Natural killer cell (primary cell): Measurements from ENCODE around the gene TTC28. TPM values are rescaled to one million over a fixed set of nuclear protein-coding genes. Genes with fewer than 3 reads are reported as not detected.

Experiments
- ATAC-seq, 3 donors: fragments of 150-1000 bp in 2 of 3; fragments of 200-7000 bp in 1 of 3; cut with Tn5 transposase; 1 replicate in 1 of 3; 2 replicates in 2 of 3; pipeline ENCODE4 v1.10.0; 2021; ENCODE audit warnings: mild to moderate bottlenecking in 2 of 3, moderate library complexity in 2 of 3
- DNase-seq, 2 donors: peaks; one replicate each; pipeline versions ENCODE4 v3.0.0 to v3.0.0-alpha.2; 2013 to 2021; ENCODE audit warnings: mixed read lengths in 1 of 2
- H3K27ac ChIP-seq: one replicate; pipeline ENCODE4 v1.5.1; 2013; ENCODE audit warnings: mild to moderate bottlenecking, low read length
- H3K27me3 ChIP-seq: one replicate; pipeline ENCODE4 v1.6.1; 2013; ENCODE audit warnings: low read length; ENCODE audit not compliant: control insufficient read depth, insufficient read depth
- H3K36me3 ChIP-seq: one replicate; pipeline ENCODE4 v1.6.1; 2013; ENCODE audit warnings: low read length; ENCODE audit not compliant: control insufficient read depth, insufficient read depth
- H3K4me1 ChIP-seq: one replicate; pipeline ENCODE4 v1.6.1; 2013; ENCODE audit warnings: low read length; ENCODE audit not compliant: control insufficient read depth, insufficient read depth
- H3K4me3 ChIP-seq: one replicate; pipeline ENCODE4 v1.5.1; 2013; ENCODE audit warnings: low read length
- H3K9me3 ChIP-seq: one replicate; pipeline ENCODE4 v1.6.1; 2013; ENCODE audit warnings: low read length; ENCODE audit not compliant: control insufficient read depth, insufficient read depth
- H3K27ac Mint-ChIP-seq, 2 donors: one replicate each; pipeline ENCODE4 v1.8.0; 2022; ENCODE audit warnings: mild to moderate bottlenecking in 2 of 2, mixed read lengths in 2 of 2, moderate library complexity in 1 of 2
- H3K27me3 Mint-ChIP-seq, 2 donors: one replicate each; pipeline ENCODE4 v1.8.0; 2022; ENCODE audit warnings: low read depth in 2 of 2, mixed read lengths in 2 of 2
- H3K36me3 Mint-ChIP-seq: one replicate; pipeline ENCODE4 v1.8.0; 2022; ENCODE audit warnings: mixed read lengths
- H3K4me1 Mint-ChIP-seq, 2 donors: one replicate each; pipeline ENCODE4 v1.8.0; 2022; ENCODE audit warnings: mixed read lengths in 2 of 2
- H3K4me3 Mint-ChIP-seq: one replicate; pipeline ENCODE4 v1.8.0; 2022; ENCODE audit warnings: mild to moderate bottlenecking, moderate library complexity, mixed read lengths
- H3K9me3 Mint-ChIP-seq, 2 donors: one replicate each; pipeline ENCODE4 v1.8.0; 2022; ENCODE audit warnings: mixed read lengths in 2 of 2
- WGBS: methylation state at CpG from one replicate; pipeline ENCODE4 v1.1.7; 2013; ENCODE audit warnings: missing lambda C conversion rate; ENCODE audit not compliant: insufficient coverage; 5-methylcytosine and 5-hydroxymethylcytosine counted together
- intact Hi-C: fragments of 100-400 bp; cut with micrococcal nuclease; formaldehyde crosslinking; loops from one replicate; pipeline ENCODE4 v1.14.2; 2022
- total RNA-seq, 4 donors: library from RNA; stranded (reverse); fragments of 120-200 nt in 1 of 4; gene quantifications; one replicate each; pipeline versions ENCODE4 v1.2.3 to v1.2.4, GENCODE V29; 2013 to 2022
- TF ChIP-seq, protein P1 (sequence below): fragments of 200-600 bp; IDR thresholded peaks from one replicate; pipeline ENCODE4 v1.8.0; 2022; ENCODE audit warnings: antibody characterized with exemption

The TTC28 gene
- total RNA-seq, 3 donors from 2014 or later (not counting 1 experiment from before 2014, with no cell fraction given), result 4.1 to 10.0 (median 8.6) TPM

DNA sequence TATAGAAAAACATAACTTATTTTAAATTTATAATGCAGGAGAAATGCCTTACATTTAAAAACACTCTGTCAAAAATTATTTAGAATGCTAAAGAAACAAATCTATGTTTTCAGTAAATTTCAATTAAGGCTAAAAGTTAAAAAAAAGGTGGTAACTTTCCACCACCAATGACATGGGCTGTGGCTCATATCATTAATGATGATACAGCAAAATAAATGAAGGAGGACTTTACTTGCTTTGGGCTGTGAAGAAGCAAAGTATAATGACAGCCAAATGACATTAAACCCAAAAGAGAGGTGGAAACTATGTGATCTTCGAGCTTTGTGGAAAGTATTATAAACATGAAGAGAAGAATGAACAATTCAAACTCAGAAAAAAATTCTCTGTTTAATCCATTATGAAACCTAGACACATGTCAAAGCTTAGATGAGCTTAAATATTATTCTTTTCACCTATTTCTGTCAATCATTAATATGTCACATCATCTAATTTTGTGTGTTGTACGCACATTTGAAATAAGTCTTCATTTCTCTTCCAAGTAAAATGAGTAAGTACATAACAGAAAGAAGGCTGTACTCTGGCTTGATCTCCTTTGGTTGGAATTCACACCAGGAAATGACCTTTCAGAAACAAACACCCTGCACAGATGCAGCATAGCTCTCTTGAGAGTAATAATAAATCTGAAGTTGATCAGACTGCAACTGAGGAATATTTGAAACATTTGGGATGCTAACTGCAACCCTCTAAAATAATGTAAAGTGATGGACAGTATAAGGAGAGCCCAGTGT is 265.8 kb downstream of the TTC28 start:
- H3K9me3 ChIP-seq, result no peaks in the 10 kb centered on the region
- H3K9me3 Mint-ChIP-seq, result no peaks in the 10 kb centered on the region
- no peaks in the 10 kb centered on the region for H3K4me1 Mint-ChIP-seq
- no peak for ATAC-seq
- no peak overlapping the region for H3K4me3 ChIP-seq
- H3K36me3 ChIP-seq, result no peaks in the 10 kb centered on the region
- H3K4me1 ChIP-seq, result no peaks in the 10 kb centered on the region
- intact Hi-C loops, result no loop called here
- TF ChIP-seq, protein P1, sequence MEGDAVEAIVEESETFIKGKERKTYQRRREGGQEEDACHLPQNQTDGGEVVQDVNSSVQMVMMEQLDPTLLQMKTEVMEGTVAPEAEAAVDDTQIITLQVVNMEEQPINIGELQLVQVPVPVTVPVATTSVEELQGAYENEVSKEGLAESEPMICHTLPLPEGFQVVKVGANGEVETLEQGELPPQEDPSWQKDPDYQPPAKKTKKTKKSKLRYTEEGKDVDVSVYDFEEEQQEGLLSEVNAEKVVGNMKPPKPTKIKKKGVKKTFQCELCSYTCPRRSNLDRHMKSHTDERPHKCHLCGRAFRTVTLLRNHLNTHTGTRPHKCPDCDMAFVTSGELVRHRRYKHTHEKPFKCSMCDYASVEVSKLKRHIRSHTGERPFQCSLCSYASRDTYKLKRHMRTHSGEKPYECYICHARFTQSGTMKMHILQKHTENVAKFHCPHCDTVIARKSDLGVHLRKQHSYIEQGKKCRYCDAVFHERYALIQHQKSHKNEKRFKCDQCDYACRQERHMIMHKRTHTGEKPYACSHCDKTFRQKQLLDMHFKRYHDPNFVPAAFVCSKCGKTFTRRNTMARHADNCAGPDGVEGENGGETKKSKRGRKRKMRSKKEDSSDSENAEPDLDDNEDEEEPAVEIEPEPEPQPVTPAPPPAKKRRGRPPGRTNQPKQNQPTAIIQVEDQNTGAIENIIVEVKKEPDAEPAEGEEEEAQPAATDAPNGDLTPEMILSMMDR, result no peak
- WGBS, result no CpG with 5 or more reads among the region's 2 CpGs
- H3K27ac ChIP-seq, result no peak overlapping the region
- H3K4me3 Mint-ChIP-seq, result no peak overlapping the region
- no peak overlapping the region for H3K27ac Mint-ChIP-seq
- H3K27me3 Mint-ChIP-seq, result peaks cover 7 to 32% of the 10 kb centered on the region in 2 donors
- DNase-seq, result no peak
- no peaks in the 10 kb centered on the region for H3K36me3 Mint-ChIP-seq
- H3K27me3 ChIP-seq, result no peaks in the 10 kb centered on the region

- ATAC-seq (no peak), DNase-seq (no peak)
- H3K9me3 Mint-ChIP-seq, result no peaks in the 10 kb centered on the region
- TF ChIP-seq, protein P1, result no peak
- H3K27me3 ChIP-seq, result no peaks in the 10 kb centered on the region
- no peaks in the 10 kb centered on the region for H3K9me3 ChIP-seq
- H3K36me3 Mint-ChIP-seq, result no peaks in the 10 kb centered on the region
- no peak overlapping the region for H3K4me3 ChIP-seq
- H3K4me3 Mint-ChIP-seq, result no peak overlapping the region
- peaks cover 7 to 24% of the 10 kb centered on the region in 2 donors for H3K27me3 Mint-ChIP-seq
- no peak overlapping the region for H3K27ac Mint-ChIP-seq
- no peaks in the 10 kb centered on the region for H3K36me3 ChIP-seq
- H3K4me1 ChIP-seq, result no peaks in the 10 kb centered on the region
- intact Hi-C loops, result no loop called here
- no CpG with 5 or more reads among the region's 2 CpGs for WGBS
- H3K27ac ChIP-seq, result no peak overlapping the region
- no peaks in the 10 kb centered on the region for H3K4me1 Mint-ChIP-seq
Measured at GRCh38 chr22:28412109-28412508, 267.5 kb downstream of the TTC28 start.

- no peak overlapping the region for H3K27ac Mint-ChIP-seq
- TF ChIP-seq, protein P1, result no peak
- H3K9me3 ChIP-seq, result no peaks in the 10 kb centered on the region
- H3K36me3 Mint-ChIP-seq, result no peaks in the 10 kb centered on the region
- DNase-seq (no peak), ATAC-seq (no peak)
- H3K4me1 Mint-ChIP-seq, result no peaks in the 10 kb centered on the region
- H3K27ac ChIP-seq, result no peak overlapping the region
- H3K27me3 Mint-ChIP-seq, result peaks cover 7 to 16% of the 10 kb centered on the region in 2 donors
- H3K9me3 Mint-ChIP-seq, result no peaks in the 10 kb centered on the region
- 95% methylated on average over 3 of the region's 4 CpGs for WGBS
- H3K27me3 ChIP-seq, result no peaks in the 10 kb centered on the region
- intact Hi-C loops, result no loop called here
- H3K4me3 ChIP-seq, result no peak overlapping the region
- H3K36me3 ChIP-seq, result no peaks in the 10 kb centered on the region
- no peaks in the 10 kb centered on the region for H3K4me1 ChIP-seq
- no peak overlapping the region for H3K4me3 Mint-ChIP-seq
Measured at GRCh38 chr22:28411125-28411524, 268.5 kb downstream of the TTC28 start.
